Amygdala (tissue), 56 donors: ENCODE measurements around the gene DNAI7.

Experiments
- DNase-seq, 56 donors: peaks; one replicate each; lab custom pipeline; 2025; lab: John Stamatoyannopoulos, UW

The DNAI7 gene

GRCh38 chr12:25195056-25195971 is at the start of gene DNAI7, which contains the start of gene ETFRF1:
Gene DNAI7, minus strand, starts transcription at chr12:25195160. Its CDS starts 82 bp downstream, at chr12:25195078.
Gene ETFRF1, plus strand, starts transcription at chr12:25195237. Its CDS starts 8,720 bp downstream, at chr12:25203957.
- peak; percentile 16 to 96 (median 86) for DNase-seq

- no peak for DNase-seq
Measured at GRCh38 chr12:25243680-25243990, 48.7 kb upstream of the DNAI7 start.

DNA sequence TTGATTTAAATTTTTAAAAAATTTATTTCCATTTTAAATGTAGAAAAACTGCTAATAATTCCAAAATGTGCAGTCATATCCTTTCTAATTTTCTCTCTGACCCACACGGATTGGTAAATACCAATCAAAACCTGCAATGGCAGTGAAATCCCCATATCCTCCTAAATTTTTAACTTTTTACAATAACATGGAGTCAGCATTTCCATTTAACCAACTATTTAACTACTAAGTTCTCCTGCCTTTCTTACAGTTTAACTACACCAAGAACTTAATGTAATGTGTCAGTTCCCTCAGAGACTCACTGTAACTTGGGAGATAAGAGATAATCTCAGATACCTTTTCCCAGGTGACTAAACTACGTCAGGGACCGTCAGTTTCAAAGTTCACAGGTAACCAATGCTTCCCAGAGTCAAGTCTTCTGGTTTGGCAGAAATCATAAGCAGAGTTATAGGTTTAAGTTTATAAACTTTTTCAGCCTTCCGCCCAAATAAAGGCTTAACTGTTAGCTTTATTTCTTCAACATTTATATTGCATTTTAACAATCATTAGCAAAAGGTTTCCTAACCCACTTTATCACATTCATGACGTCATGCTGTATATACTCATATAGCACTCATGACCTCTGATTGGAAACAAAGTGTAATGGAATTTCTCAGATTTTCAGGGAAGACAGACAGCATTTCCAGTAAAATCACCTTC is 48.2 kb upstream of the DNAI7 start:
- no peak for DNase-seq

DNA sequence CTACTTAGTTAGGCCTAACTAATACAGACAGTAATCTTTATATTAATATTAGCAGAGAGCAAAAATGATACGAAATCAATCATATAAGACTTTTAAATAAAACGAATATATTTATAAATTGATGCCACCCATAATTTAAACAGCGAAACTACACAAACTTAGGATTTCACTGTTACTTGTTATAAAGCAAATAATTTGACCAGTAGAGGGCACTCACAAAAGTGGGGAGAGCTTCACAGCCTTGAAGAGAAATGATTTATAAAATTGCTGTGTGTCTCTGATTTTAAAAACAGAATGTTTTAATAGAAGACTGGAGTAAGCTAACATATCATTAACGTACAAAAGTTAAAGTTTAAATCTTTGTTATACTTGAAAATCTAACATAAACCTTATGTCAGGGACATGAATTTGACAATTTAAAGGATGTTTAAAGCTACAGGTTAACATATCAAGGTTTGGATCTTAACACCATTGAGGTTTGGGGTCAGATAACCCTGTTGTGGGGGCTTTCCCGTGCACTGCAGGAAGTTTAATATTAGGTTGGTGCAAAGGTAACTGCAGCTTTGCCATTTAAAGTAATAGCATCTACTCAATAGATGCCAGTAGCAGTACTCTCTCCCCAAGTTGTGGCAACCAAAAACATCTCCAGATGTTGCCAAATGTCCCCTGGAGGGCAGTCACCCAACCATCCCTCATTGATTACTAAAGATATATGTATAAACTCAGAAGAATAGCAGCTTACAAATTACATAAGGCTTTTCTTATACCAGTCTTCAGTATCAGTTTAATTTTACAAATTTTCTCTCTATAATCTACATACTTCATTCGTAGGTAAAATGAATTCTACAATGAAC is 46.4 kb upstream of the DNAI7 start:
- DNase-seq = no peak

DNA sequence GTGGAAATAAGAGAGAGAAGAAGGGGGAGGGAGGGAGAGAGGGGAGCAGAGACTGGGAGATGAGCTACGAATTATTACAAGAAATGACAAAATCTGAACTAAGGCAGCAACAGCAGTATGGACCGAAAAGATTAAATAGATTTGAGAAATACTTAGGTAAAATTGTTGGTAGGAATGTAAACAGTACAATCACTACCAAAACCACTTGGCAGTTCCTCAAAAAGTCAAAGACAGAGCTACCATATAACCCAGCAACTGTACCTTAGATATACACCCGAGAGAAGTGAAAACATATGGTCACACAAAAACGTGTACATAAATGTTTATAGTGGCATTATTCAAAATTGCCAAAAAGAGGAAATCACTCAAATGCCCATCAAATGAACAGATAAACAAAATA is 41.7 kb upstream of the DNAI7 start:
- no peak for DNase-seq

- no peak for DNase-seq
Measured at GRCh38 chr12:25236190-25236589, 41.2 kb upstream of the DNAI7 start.

DNA sequence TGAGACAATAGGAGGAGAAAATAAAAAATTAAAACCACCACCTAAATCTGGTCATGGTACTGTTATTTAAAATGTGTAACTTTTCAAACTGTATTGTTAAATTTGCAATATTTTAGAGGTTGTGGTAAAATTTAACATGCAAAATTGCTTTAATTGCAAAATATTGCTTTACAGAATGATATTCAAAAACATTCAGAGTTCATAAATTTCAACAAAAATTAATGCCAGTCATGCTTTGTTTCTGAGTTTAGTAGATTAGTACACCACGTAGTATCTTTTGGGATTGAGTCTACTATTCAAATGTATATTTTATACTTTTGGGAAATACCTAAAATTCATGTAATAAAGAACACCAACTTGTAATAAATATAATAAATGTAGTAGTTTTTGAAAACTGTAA is 18.4 kb upstream of the DNAI7 start:
- no peak for DNase-seq

DNA sequence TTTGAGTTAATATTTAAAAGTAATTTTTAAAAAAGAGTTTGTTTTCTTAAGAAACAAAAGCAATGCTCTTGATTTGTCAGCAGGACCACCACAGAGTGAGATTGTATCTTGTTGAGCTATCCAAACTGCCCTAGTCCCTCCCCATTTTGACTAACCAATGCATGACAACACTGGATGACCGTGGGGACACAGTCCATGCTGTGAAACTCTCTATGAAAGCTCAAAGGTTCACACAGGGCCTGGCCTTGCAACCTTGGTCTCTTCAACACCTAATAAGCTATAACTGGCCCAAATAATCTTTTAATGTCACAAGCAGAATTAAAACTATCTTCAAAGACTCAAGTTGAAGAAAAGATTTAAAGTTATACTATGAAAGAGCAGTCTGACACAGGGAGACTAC is 13.6 kb upstream of the DNAI7 start:
- DNase-seq = no peak

DNA sequence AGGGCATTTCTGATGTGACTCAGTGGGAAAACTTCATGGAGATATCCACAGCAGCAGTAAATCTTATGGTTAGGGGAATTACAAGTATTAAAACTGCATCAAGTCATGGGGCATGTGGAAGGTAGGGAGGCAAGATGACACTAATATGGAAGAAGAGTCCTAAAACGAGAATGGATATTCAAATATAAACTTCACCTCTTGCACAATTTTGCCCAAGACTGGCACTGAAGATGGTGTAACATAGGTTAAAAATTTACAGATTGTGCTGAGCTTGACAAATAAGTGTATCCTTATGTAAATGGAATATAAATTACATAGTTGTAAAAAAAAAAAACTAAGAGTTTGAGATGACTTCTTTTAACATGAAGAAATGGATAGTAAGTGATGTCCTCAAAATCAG is 12.9 kb upstream of the DNAI7 start:
- no peak for DNase-seq

DNA sequence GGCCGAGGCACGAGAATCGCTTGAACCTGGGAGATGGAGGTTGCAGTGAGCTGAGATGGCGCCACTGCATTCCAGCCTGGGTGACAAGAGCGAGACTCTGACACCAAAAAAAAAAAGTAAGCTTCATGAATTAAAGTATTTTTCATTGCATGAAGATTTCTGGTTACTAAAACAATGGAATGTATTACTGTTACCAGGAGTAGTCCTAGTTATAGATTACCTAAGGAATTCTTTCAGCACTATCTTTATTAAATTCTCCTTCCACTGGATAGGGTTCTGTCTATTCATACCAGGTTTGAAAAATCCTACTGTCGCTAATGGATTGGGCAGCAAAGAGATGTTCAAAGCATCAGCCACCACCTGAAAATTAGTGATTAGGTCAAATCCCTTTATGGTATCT is 12.5 kb upstream of the DNAI7 start:
- DNase-seq = no peak

GRCh38 chr12:25202137-25202536 is 7.2 kb upstream of the DNAI7 start:
- DNase-seq = no peak

DNA sequence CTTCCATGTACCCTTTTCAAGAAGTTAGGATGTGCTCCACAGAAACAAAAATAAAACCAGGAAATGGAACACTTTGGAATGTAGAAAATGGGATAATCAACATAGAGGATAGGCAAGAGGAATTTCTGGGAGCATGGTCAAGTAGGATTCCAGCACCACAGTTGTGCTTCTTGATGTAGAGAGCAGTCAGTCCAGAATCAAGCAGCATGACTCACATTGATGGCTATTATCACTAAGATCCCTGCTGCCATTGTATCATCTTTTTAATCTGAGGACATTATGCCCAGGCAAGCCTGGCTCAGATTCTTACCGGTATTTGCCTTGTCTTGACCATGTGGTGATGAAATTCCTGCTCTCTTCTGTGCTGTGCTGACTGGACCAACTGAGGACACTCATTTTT is 5.7 kb upstream of the DNAI7 start:
- DNase-seq = no peak

- DNase-seq = no peak
Measured at GRCh38 chr12:25197608-25198007, 2.6 kb upstream of the DNAI7 start.

DNA sequence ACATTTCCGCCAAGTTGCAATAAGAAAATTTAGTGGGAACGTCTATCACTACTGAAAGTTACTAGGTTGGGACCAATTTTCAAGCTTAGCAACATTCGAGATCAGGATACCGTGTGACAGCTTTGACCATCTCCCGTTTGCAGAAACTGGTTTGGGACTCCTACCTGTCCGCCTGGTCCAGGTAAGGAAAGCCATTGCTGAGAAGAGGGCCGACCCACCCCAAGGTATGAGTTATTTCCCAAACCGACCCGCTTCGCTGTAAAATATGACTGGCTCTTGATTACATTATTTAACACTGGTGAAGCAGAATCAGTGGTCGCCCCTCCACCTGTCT is 271 bp downstream of the DNAI7 start:
- no peak for DNase-seq

DNA sequence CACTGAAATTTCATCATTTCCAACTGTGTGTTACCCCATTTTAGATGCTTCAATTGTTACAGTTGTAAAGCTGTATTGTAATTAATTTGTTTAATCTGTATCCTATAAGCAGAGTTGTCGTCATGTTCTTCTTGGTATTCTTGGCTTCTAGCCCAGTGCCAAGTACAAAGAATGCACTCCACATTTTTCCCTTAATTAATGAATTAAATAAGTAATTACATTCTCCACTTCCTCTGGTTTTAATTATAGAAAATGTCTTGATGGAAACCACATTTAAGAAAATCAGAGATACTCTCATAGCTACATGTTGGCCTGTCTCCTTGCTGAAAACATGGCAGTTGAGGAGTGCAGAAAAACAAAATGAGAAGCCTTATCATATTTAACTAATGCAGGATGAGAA is 746 bp downstream of the DNAI7 start:
- no peak for DNase-seq

DNA sequence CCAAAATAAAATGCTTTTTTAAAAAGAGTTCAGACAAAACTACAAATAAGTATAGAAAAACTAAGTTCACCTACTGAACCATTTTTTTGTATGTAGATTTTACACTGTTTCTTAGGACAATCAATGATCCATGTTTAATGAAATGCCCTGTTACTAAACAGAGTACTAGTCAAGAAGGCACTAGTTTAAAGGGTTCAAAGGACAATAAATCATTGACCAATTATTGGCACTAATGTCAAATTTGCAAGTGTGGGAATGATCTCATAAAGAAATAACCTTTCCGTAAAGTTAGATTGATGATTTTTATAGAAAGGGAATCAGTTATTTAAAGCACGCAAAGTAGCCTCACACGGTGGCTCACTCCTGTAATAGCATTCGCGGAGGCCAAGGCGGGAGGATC is 4.2 kb downstream of the DNAI7 start:
- DNase-seq = no peak

GRCh38 chr12:25189656-25190055 is 5.3 kb downstream of the DNAI7 start:
- DNase-seq = no peak

- DNase-seq = no peak
Measured at GRCh38 chr12:25187781-25188180, 7.2 kb downstream of the DNAI7 start.

GRCh38 chr12:25186788-25187402 is 8.1 kb downstream of the DNAI7 start:
- DNase-seq = no peak

DNA sequence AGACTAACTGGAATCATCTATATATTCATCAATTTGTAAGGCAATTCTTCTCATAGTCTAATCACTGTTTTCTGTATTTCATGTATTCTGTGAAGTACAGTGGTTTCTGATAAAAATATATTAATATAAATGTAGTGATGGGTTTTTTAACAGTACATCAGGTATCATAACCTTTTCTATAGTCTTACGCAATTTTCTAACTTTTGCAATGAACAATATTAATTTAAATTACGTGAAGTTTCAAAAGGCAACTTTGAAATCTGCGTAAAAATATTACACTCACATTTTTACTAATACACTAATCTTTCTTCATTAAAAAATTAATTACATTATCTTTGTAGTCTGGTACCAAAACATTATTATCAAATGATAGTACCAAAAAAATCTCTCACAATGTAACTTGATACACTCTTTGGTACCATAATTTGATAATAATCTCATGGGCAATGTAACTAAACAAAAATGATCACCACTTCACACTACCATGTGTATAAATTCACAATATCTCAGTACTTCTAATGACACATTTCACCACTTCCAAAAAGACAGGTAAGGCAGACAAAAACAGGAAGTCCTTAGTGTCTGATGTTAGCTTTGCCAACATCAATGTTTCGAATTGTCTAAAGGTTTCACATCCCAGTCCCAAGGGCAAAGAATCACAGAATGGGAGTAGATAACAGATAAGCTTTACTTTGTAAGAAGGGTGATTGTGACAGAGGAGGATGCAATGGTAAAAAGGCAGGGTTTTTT is 8.7 kb downstream of the DNAI7 start:
- DNase-seq = no peak
